H9 (cell line): ENCODE results near the gene GLB1L3. TPM values are rescaled to one million over a fixed set of nuclear protein-coding genes. Genes with fewer than 3 reads are reported as not detected.

Source experiments
- DNase-seq: peaks from one replicate; pipeline ENCODE4 v3.0.0-alpha.2; 2017
- H2AFZ ChIP-seq: one replicate; pipeline ENCODE4 v1.6.1; 2013; ENCODE audit warnings: mild to moderate bottlenecking, low read length, control low read depth, moderate library complexity
- H2AK5ac ChIP-seq: 2 replicates; pipeline ENCODE4 v1.6.1; 2013; ENCODE audit warnings: low read length, control low read depth, mixed read lengths; ENCODE audit not compliant: insufficient read length
- H2BK120ac ChIP-seq: one replicate; pipeline ENCODE4 v1.6.1; 2013; ENCODE audit warnings: low read depth, mild to moderate bottlenecking, low read length, control low read depth, inconsistent platforms; ENCODE audit not compliant: poor library complexity, severe bottlenecking
- H2BK12ac ChIP-seq: 2 replicates; pipeline ENCODE4 v1.6.1; 2013; ENCODE audit warnings: low read length, control low read depth, mixed read lengths, low read depth; ENCODE audit not compliant: insufficient read length
- H2BK15ac ChIP-seq: 2 replicates; pipeline ENCODE4 v1.6.1; 2013; ENCODE audit warnings: low read depth, low read length, control low read depth
- H2BK20ac ChIP-seq: one replicate; pipeline ENCODE4 v1.6.1; 2013; ENCODE audit warnings: low read depth, mild to moderate bottlenecking, low read length, control low read depth, inconsistent platforms; ENCODE audit not compliant: poor library complexity, severe bottlenecking
- H2BK5ac ChIP-seq: 2 replicates; pipeline ENCODE4 v1.6.1; 2013; ENCODE audit warnings: low read length, control low read depth, mixed read lengths; ENCODE audit not compliant: insufficient read length
- H3K14ac ChIP-seq: 2 replicates; pipeline ENCODE4 v1.6.1; 2013; ENCODE audit warnings: low read length, control low read depth; ENCODE audit not compliant: insufficient read depth
- H3K18ac ChIP-seq: 2 replicates; pipeline ENCODE4 v1.6.1; 2013; ENCODE audit warnings: low read depth, mild to moderate bottlenecking, mixed read lengths, low read length, control low read depth; ENCODE audit not compliant: insufficient read length
- H3K23ac ChIP-seq: 2 replicates; pipeline ENCODE4 v1.6.1; 2013; ENCODE audit warnings: low read length, control low read depth, mixed read lengths, low read depth; ENCODE audit not compliant: insufficient read length
- H3K23me2 ChIP-seq: 2 replicates; pipeline ENCODE4 v1.6.1; 2013; ENCODE audit warnings: low read depth, mild to moderate bottlenecking, mixed read lengths, low read length, control low read depth; ENCODE audit not compliant: insufficient read length, poor library complexity, severe bottlenecking
- H3K27ac ChIP-seq: 2 replicates; pipeline ENCODE4 v1.5.1; 2013; ENCODE audit warnings: low read length, control low read depth, mixed read lengths, low read depth; ENCODE audit not compliant: insufficient read length
- H3K27me3 ChIP-seq: 2 replicates; pipeline ENCODE4 v1.6.1; 2013; ENCODE audit warnings: low read length, control low read depth, inconsistent platforms; ENCODE audit not compliant: insufficient read depth
- H3K4ac ChIP-seq: 2 replicates; pipeline ENCODE4 v1.6.1; 2013; ENCODE audit warnings: low read depth, mild to moderate bottlenecking, control low read depth, inconsistent platforms, low read length, moderate library complexity
- H3K4me1 ChIP-seq: 2 replicates; pipeline ENCODE4 v1.6.1; 2013; ENCODE audit warnings: low read length, control low read depth, inconsistent platforms; ENCODE audit not compliant: insufficient read depth
- H3K4me2 ChIP-seq: 2 replicates; pipeline ENCODE4 v1.6.1; 2013; ENCODE audit warnings: low read length, control low read depth, mixed read lengths; ENCODE audit not compliant: insufficient read length, insufficient read depth
- H3K56ac ChIP-seq: 2 replicates; pipeline ENCODE4 v1.6.1; 2013; ENCODE audit warnings: low read depth, mild to moderate bottlenecking, mixed read lengths, low read length, control low read depth; ENCODE audit not compliant: insufficient read length
- H3K79me1 ChIP-seq: 2 replicates; pipeline ENCODE4 v1.6.1; 2013; ENCODE audit warnings: low read depth, mild to moderate bottlenecking, moderate library complexity, low read length, control low read depth, inconsistent platforms; ENCODE audit not compliant: insufficient read depth, poor library complexity, severe bottlenecking
- H3K79me2 ChIP-seq: 2 replicates; pipeline ENCODE4 v1.6.1; 2013; ENCODE audit warnings: low read length, control low read depth, inconsistent platforms; ENCODE audit not compliant: insufficient read depth
- H3K9ac ChIP-seq: 2 replicates; pipeline ENCODE4 v1.6.1; 2013; ENCODE audit warnings: low read length, control low read depth, mixed read lengths; ENCODE audit not compliant: insufficient read length; ENCODE audit errors: extremely low read depth
- H3K9me3 ChIP-seq: one replicate; pipeline ENCODE4 v1.6.1; 2013; ENCODE audit warnings: low read depth, low read length, inconsistent platforms; ENCODE audit not compliant: control insufficient read depth
- H3T11ph ChIP-seq: one replicate; pipeline ENCODE4 v1.6.1; 2013; ENCODE audit warnings: mild to moderate bottlenecking, low read length, control low read depth, inconsistent platforms
- H4K20me1 ChIP-seq: one replicate; pipeline ENCODE4 v1.6.1; 2013; ENCODE audit not compliant: control insufficient read depth, insufficient read length, insufficient read depth
- H4K5ac ChIP-seq: 2 replicates; pipeline ENCODE4 v1.6.1; 2013; ENCODE audit warnings: low read depth, mild to moderate bottlenecking, mixed read lengths, low read length, control low read depth; ENCODE audit not compliant: insufficient read length
- H4K8ac ChIP-seq: replicated peaks from 2 replicates; pipeline ENCODE4 v1.6.1; 2013; ENCODE audit warnings: low read length, control low read depth, mixed read lengths, low read depth; ENCODE audit not compliant: insufficient read length
- H4K91ac ChIP-seq: 2 replicates; pipeline ENCODE4 v1.6.1; 2013; ENCODE audit warnings: low read depth, mild to moderate bottlenecking, moderate library complexity, mixed read lengths, low read length, control low read depth; ENCODE audit not compliant: insufficient read length
- H3K27ac Mint-ChIP-seq, 3 experiments: 2 replicates in 2 of 3; 3 replicates in 1 of 3; pipeline ENCODE4 v1.8.0; 2020 to 2021; ENCODE audit warnings: mixed read lengths in 3 of 3, mild to moderate bottlenecking in 1 of 3, moderate library complexity in 1 of 3
- H3K27me3 Mint-ChIP-seq: 2 replicates; pipeline ENCODE4 v1.8.0; 2021; ENCODE audit warnings: low read depth, mild to moderate bottlenecking, moderate library complexity, mixed read lengths
- H3K36me3 Mint-ChIP-seq, 3 experiments: 2 replicates in 2 of 3; 3 replicates in 1 of 3; pipeline ENCODE4 v1.8.0; 2020 to 2021; ENCODE audit warnings: low read depth in 3 of 3, mixed read lengths in 3 of 3; ENCODE audit not compliant: insufficient read depth in 1 of 3
- H3K4me1 Mint-ChIP-seq, 2 experiments: 2 replicates each; pipeline ENCODE4 v1.8.0; 2020; ENCODE audit warnings: mixed read lengths in 2 of 2
- H3K4me3 Mint-ChIP-seq, 2 experiments: 2 replicates in 1 of 2; 3 replicates in 1 of 2; pipeline ENCODE4 v1.8.0; 2020 to 2021; ENCODE audit warnings: mild to moderate bottlenecking in 2 of 2, mixed read lengths in 2 of 2, moderate library complexity in 1 of 2
- H3K9me3 Mint-ChIP-seq, 2 experiments: 2 replicates in 1 of 2; 3 replicates in 1 of 2; pipeline ENCODE4 v1.8.0; 2020; ENCODE audit warnings: mild to moderate bottlenecking in 2 of 2, mixed read lengths in 2 of 2, moderate library complexity in 1 of 2
- CTCF ChIP-seq: fragments of 200-600 bp; sonication (generic); conservative IDR thresholded peaks from 3 replicates; pipeline ENCODE4 v1.8.0; 2021; ENCODE audit warnings: antibody characterized with exemption, mild to moderate bottlenecking
- WGBS: extraction: QIAGEN DNeasy Blood & Tissue Kit; methylation state at CpG from one replicate; pipeline ENCODE4 v1.1.7; 2013; ENCODE audit warnings: missing lambda C conversion rate, low lambda C conversion rate, mixed read lengths; ENCODE audit not compliant: insufficient read length; ENCODE audit errors: extremely low coverage; 5-methylcytosine and 5-hydroxymethylcytosine counted together
- total RNA-seq: library from RNA; stranded (reverse); gene quantifications from 2 replicates; pipeline ENCODE4 v1.2.1, GENCODE V29; 2021

GLB1L3 gene
- total RNA-seq, 1 experiment from 2014 or later: 11.2 TPM

DNA sequence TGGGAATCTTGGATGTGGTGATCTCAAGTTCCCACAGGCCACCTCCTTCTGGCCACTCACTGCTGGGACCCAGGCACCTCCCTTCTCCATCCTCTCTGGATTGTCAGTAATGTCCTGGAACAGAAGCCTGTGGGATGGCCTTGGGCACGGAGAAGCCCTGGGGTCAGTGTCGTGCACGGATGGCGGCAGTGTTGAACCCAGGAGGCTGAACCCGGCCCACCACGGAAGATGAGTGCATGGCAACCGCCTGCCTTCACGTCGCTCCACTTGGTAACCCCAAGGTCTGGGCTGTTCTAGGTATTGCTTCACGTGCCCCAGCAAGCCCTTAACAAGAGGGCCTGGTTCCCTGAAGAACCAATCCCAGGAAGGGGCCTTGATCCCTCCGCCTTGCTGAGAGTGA is 30.1 kb upstream of the GLB1L3 start:
- Histone ChIP-seq H3T11ph (no peak overlapping the region), H3K79me2 (no peaks in the 10 kb centered on the region), H3K4ac (no peak overlapping the region), H3K23me2 (no peaks in the 10 kb centered on the region), H2AFZ (no peak overlapping the region), H3K23ac (no peak overlapping the region), H3K79me1 (no peaks in the 10 kb centered on the region), H4K8ac (no peak overlapping the region), H2BK15ac (no peak overlapping the region), H4K5ac (no peak overlapping the region), H2BK20ac (no peak overlapping the region), H3K9me3 (no peaks in the 10 kb centered on the region), H3K4me1 (no peaks in the 10 kb centered on the region), H3K18ac (no peak overlapping the region), H3K56ac (no peak overlapping the region), H3K4me2 (no peak overlapping the region), H3K27ac (no peak overlapping the region), H4K91ac (no peak overlapping the region), H3K27me3 (no peaks in the 10 kb centered on the region), H4K20me1 (no peaks in the 10 kb centered on the region), H3K9ac (no peak overlapping the region), H2AK5ac (no peak overlapping the region), H2BK12ac (no peak overlapping the region), H2BK120ac (no peak overlapping the region), H3K14ac (no peak overlapping the region), H2BK5ac (no peak overlapping the region)
- Mint-ChIP-seq H3K27ac (peak overlapping the region in 1 of 3 experiments; percentile 59; a peak in 1 of 7 replicates), H3K27me3 (no peaks in the 10 kb centered on the region), H3K36me3 (peaks cover 30 to 71% (median 37%) of the 10 kb centered on the region in 3 experiments), H3K4me1 (peaks cover 4 to 8% of the 10 kb centered on the region in 2 experiments), H3K4me3 (no peak overlapping the region), H3K9me3 (no peaks in the 10 kb centered on the region)
- TF ChIP-seq CTCF: no peak
- no peak for DNase-seq
- WGBS: no CpG with 5 or more reads among the region's 11 CpGs
